ENCODE data around the gene SESN1.
"Not testable (repeated sequence)": the region's sequence is repeated elsewhere in the genome, so short reads cannot be mapped to it uniquely, and the experiment has no call there.

The SESN1 gene

DNA sequence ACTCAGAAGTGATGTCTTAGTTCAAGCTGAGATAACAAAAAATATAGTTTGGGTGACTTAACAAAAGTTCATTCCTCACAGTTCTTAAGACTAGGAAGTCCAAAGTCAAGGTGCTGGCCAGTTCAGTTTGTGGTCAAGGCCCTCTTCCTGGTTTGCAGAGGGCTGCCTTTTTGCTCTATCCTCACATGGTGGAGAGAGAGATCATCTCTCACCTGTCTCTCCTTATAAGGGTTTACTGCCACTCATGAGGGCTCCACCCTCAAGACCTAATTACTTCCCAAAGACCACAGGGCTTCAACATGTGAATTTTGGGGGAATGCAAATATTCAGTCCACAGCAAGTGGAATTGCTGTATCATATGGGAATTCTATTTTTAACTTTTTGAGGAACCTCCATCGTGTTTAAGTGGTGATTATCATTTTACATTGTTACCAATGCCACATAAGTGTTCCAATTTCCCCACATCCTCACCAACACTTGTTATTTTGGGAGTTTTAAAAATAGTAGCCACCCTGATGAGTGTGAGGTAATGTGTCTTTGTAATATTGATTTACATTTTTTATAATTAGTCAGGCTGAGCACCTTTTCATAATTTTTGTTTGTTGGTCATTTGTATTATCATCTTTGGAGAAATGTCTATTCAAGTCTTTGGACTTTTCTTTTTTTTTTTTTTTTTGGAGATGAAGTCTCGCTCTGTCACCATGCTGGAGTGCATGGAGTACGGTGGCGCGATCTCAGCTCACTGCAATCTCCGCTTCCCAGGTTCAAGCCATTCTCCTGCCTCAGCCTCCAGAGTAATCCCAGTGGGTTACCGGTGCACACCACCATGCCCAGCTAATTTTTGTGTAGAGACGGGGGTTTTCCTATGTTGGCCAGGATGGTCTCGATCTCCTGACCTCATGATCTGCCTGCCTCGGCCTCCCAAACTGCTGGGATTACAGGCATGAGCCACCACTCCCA is 112.2 kb downstream of the SESN1 start:
- TF ChIP-seq EZH2 (optimal IDR thresholded peaks at IDR 0.05; ENCODE audit: low read depth, low read length): no peak
- TF ChIP-seq, protein P1, sequence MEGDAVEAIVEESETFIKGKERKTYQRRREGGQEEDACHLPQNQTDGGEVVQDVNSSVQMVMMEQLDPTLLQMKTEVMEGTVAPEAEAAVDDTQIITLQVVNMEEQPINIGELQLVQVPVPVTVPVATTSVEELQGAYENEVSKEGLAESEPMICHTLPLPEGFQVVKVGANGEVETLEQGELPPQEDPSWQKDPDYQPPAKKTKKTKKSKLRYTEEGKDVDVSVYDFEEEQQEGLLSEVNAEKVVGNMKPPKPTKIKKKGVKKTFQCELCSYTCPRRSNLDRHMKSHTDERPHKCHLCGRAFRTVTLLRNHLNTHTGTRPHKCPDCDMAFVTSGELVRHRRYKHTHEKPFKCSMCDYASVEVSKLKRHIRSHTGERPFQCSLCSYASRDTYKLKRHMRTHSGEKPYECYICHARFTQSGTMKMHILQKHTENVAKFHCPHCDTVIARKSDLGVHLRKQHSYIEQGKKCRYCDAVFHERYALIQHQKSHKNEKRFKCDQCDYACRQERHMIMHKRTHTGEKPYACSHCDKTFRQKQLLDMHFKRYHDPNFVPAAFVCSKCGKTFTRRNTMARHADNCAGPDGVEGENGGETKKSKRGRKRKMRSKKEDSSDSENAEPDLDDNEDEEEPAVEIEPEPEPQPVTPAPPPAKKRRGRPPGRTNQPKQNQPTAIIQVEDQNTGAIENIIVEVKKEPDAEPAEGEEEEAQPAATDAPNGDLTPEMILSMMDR (IDR thresholded peaks at IDR 0.05; ENCODE audit: low read length): no peak
- no peak for TF ChIP-seq EZH2phosphoT487 (IDR thresholded peaks at IDR 0.05; ENCODE audit: low read length)
- no peak for DNase-seq
- no peaks in the 10 kb centered on the region for H3K36me3 ChIP-seq (replicated peaks; ENCODE audit: insufficient read depth, low read length)

DNA sequence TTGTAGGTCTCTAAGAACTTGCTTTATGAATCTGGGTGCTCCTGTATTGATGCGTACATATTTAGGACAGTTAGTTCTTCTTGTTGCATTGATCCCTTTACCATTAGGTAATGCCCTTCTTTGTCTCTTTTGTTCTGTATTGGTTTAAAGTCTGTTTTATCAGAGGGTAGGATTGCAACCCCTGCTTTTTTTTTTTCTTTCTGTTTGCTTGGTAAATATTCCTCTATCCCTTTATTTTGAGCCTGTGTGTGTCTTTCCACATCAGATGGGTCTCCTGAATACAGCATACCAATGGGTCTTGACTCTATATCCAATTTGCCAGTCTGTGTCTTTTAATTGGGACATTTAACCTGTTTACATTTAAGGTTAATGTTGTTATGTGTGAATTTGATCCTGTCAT is 116.0 kb downstream of the SESN1 start:
- not testable (repeated sequence) for H3K4me3 ChIP-seq (ENCODE audit: low read length); H3K79me2 ChIP-seq (ENCODE audit: low read length); H2AFZ ChIP-seq (ENCODE audit: low read length); H3K27me3 ChIP-seq (replicated peaks; ENCODE audit: insufficient read depth, low read length); H3K9me3 ChIP-seq (replicated peaks; ENCODE audit: insufficient read depth, low read length); DNase-seq; H3K9me2 ChIP-seq (replicated peaks; ENCODE audit: insufficient read depth, low read length); H3K9ac ChIP-seq (ENCODE audit: low read length); H3K4me2 ChIP-seq (ENCODE audit: low read depth, low read length); H3F3A ChIP-seq (ENCODE audit: insufficient read depth, low read length); H3K36me3 ChIP-seq (replicated peaks; ENCODE audit: insufficient read depth, low read length); H4K20me1 ChIP-seq (ENCODE audit: insufficient read depth, low read length); H3K4me1 ChIP-seq (ENCODE audit: low read length); H3K27ac ChIP-seq (ENCODE audit: low read length)

More for the DNA sequence above, 112.2 kb downstream of the SESN1 start:
- Histone ChIP-seq H3K27me3 (replicated peaks; ENCODE audit: insufficient read depth, low read length) (no peaks in the 10 kb centered on the region), H3F3A (ENCODE audit: insufficient read depth, low read length) (no peaks in the 10 kb centered on the region), H3K27ac (ENCODE audit: low read length) (no peak overlapping the region), H2AFZ (ENCODE audit: low read length) (no peak overlapping the region), H3K79me2 (ENCODE audit: low read length) (no peaks in the 10 kb centered on the region), H4K20me1 (ENCODE audit: insufficient read depth, low read length) (no peaks in the 10 kb centered on the region), H3K4me2 (ENCODE audit: low read depth, low read length) (no peak overlapping the region), H3K4me1 (ENCODE audit: low read length) (no peaks in the 10 kb centered on the region), H3K4me3 (ENCODE audit: low read length) (no peak overlapping the region), H3K9ac (ENCODE audit: low read length) (no peak overlapping the region), H3K9me3 (replicated peaks; ENCODE audit: insufficient read depth, low read length) (no peaks in the 10 kb centered on the region), H3K9me2 (replicated peaks; ENCODE audit: insufficient read depth, low read length) (no peaks in the 10 kb centered on the region)

DNA sequence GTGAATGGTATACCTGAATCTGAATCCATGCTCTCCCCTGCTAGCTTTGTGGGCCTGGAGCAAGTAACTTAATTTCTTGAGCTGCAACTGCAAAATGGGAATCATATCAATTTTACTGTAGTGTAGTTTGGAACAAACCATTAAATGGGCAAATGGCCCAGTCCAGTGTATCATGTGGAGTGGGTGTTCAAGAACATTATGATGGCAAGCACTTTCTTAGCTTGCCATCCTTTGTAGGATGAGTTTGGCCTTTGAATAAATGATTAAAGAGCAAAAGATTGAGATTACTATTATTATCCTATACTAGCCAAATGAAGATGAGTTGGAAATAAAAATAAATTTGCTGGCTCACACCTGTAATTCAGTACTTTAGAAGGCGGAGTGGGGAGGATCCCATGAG is 120.4 kb downstream of the SESN1 start:
- no peak overlapping the region for H3K27ac ChIP-seq (ENCODE audit: low read length)
- no peaks in the 10 kb centered on the region for H3K9me3 ChIP-seq (replicated peaks; ENCODE audit: insufficient read depth, low read length)
- no peaks in the 10 kb centered on the region for H3K27me3 ChIP-seq (replicated peaks; ENCODE audit: insufficient read depth, low read length)
- H3K4me1 ChIP-seq (ENCODE audit: low read length): no peaks in the 10 kb centered on the region
- H3K79me2 ChIP-seq (ENCODE audit: low read length): no peaks in the 10 kb centered on the region
- no peaks in the 10 kb centered on the region for H3K9me2 ChIP-seq (replicated peaks; ENCODE audit: insufficient read depth, low read length)
- H2AFZ ChIP-seq (ENCODE audit: low read length): no peak overlapping the region
- H3F3A ChIP-seq (ENCODE audit: insufficient read depth, low read length): no peaks in the 10 kb centered on the region
- H3K9ac ChIP-seq (ENCODE audit: low read length): no peak overlapping the region
- H3K36me3 ChIP-seq (replicated peaks; ENCODE audit: insufficient read depth, low read length): no peaks in the 10 kb centered on the region
- H4K20me1 ChIP-seq (ENCODE audit: insufficient read depth, low read length): no peaks in the 10 kb centered on the region
- no peak overlapping the region for H3K4me3 ChIP-seq (ENCODE audit: low read length)
- DNase-seq: no peak
- TF ChIP-seq EZH2phosphoT487 (IDR thresholded peaks at IDR 0.05; ENCODE audit: low read length) (no peak), EZH2 (optimal IDR thresholded peaks at IDR 0.05; ENCODE audit: low read depth, low read length) (no peak)
- TF ChIP-seq, protein P1 (IDR thresholded peaks at IDR 0.05; ENCODE audit: low read length): no peak
- H3K4me2 ChIP-seq (ENCODE audit: low read depth, low read length): no peak overlapping the region

DNA sequence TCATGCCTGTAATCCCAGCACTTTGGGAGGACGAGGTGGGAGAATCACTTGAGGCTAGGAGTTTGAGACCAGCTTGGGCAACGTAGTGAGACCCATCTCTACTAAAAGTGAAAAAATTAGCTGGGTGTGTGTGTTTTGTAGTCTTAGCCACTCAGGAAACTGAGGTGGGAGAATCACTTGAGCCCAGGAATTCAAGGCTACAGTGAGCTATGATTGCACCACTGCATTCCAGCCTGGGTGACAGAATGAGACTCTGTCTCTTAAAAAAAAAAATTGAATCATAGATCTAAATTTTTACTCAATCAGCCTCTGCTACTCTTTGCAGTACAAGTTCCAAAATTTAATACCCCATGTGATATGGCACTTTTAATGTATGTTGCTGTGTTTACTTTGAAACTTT is 124.9 kb downstream of the SESN1 start:
- Histone ChIP-seq H2AFZ (ENCODE audit: low read length) (no peak overlapping the region), H3K4me1 (ENCODE audit: low read length) (no peaks in the 10 kb centered on the region), H3K27me3 (replicated peaks; ENCODE audit: insufficient read depth, low read length) (no peaks in the 10 kb centered on the region), H3F3A (ENCODE audit: insufficient read depth, low read length) (no peaks in the 10 kb centered on the region), H3K4me2 (ENCODE audit: low read depth, low read length) (no peak overlapping the region), H3K9ac (ENCODE audit: low read length) (no peak overlapping the region), H4K20me1 (ENCODE audit: insufficient read depth, low read length) (no peaks in the 10 kb centered on the region), H3K9me3 (replicated peaks; ENCODE audit: insufficient read depth, low read length) (no peaks in the 10 kb centered on the region), H3K27ac (ENCODE audit: low read length) (no peak overlapping the region), H3K36me3 (replicated peaks; ENCODE audit: insufficient read depth, low read length) (no peaks in the 10 kb centered on the region), H3K79me2 (ENCODE audit: low read length) (no peaks in the 10 kb centered on the region), H3K4me3 (ENCODE audit: low read length) (no peak overlapping the region), H3K9me2 (replicated peaks; ENCODE audit: insufficient read depth, low read length) (no peaks in the 10 kb centered on the region)
- TF ChIP-seq EZH2phosphoT487 (IDR thresholded peaks at IDR 0.05; ENCODE audit: low read length): no peak
- TF ChIP-seq EZH2 (optimal IDR thresholded peaks at IDR 0.05; ENCODE audit: low read depth, low read length): no peak
- TF ChIP-seq, protein P1 (IDR thresholded peaks at IDR 0.05; ENCODE audit: low read length): no peak
- DNase-seq: no peak
